ENCODE measurements around the gene SPNS2.

- TF ChIP-seq POLR2A (IDR thresholded peaks at IDR 0.05) (no peak), CTCF (IDR thresholded peaks at IDR 0.05) (no peak)
These were observed 89.1 kb downstream of the SPNS2 start for GRCh38 chr17:4587803-4588202.

Measured in body of pancreas (tissue), 4 donors.